ENCODE results near the gene DCAF4L1.

DCAF4L1 gene, protein sequence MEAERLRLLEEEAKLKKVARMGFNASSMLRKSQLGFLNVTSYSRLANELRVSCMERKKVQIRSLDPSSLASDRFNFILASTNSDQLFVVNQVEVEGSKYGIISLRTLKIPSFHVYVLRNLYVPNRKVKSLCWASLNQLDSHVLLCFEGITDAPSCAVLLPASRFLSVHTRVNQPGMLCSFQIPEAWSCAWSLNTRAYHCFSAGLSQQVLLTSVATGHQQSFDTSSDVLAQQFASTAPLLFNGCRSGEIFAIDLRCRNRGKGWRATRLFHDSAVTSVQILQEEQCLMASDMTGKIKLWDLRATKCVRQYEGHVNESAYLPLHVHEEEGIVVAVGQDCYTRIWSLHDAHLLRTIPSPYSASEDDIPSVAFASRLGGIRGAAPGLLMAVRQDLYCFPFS

DNA sequence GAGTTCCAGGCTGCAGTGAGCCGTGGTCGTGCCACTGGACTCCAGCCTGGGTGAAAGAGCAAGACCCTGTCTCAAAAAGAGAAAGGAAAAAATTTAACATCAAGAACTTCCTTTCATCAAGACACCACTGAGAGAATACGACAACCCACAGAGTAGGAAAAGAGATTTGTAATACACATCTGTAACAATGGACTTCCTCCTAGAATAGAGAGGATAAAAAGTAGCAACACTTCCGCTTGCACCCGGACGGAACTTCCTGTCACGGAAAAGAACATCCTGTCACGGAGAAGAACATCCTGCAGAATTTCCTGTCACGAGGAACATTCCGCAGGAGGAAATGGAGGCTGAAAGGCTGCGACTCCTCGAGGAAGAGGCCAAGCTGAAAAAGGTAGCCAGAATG is at the start of gene DCAF4L1:
Gene DCAF4L1, plus strand, starts transcription at position 301 of the 400 bp plus-strand sequence. Its CDS starts 37 bp downstream, at position 338.
- no peaks in the 10 kb centered on the region for H3K79me2 ChIP-seq (ENCODE audit: low read length)
- TF ChIP-seq, protein P1, sequence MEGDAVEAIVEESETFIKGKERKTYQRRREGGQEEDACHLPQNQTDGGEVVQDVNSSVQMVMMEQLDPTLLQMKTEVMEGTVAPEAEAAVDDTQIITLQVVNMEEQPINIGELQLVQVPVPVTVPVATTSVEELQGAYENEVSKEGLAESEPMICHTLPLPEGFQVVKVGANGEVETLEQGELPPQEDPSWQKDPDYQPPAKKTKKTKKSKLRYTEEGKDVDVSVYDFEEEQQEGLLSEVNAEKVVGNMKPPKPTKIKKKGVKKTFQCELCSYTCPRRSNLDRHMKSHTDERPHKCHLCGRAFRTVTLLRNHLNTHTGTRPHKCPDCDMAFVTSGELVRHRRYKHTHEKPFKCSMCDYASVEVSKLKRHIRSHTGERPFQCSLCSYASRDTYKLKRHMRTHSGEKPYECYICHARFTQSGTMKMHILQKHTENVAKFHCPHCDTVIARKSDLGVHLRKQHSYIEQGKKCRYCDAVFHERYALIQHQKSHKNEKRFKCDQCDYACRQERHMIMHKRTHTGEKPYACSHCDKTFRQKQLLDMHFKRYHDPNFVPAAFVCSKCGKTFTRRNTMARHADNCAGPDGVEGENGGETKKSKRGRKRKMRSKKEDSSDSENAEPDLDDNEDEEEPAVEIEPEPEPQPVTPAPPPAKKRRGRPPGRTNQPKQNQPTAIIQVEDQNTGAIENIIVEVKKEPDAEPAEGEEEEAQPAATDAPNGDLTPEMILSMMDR (IDR thresholded peaks at IDR 0.05; ENCODE audit: low read depth, low read length): no peak
- no peak for TF ChIP-seq EZH2phosphoT487 (IDR thresholded peaks at IDR 0.05; ENCODE audit: low read depth)
- no peak within 1 kb of the TSS for H3K9ac ChIP-seq (ENCODE audit: low read length)
- H3K4me3 ChIP-seq (ENCODE audit: low read length): no peak within 1 kb of the TSS
- no peaks in the 10 kb centered on the region for H3K9me3 ChIP-seq (ENCODE audit: insufficient read depth, low read length)
- peaks cover 18% of the 10 kb centered on the region for H3K4me1 ChIP-seq (ENCODE audit: low read length)
- no peaks in the 10 kb centered on the region for H3K36me3 ChIP-seq (replicated peaks; ENCODE audit: low read depth, low read length)
- H3K27me3 ChIP-seq (ENCODE audit: low read depth, low read length): no peaks in the 10 kb centered on the region
- no peak within 1 kb of the TSS for H3K27ac ChIP-seq (ENCODE audit: low read length)
- no peaks in the 10 kb centered on the region for H4K20me1 ChIP-seq (ENCODE audit: insufficient read depth, low read length)
- no peak within 1 kb of the TSS for H3K4me2 ChIP-seq (ENCODE audit: low read length)
- H2AFZ ChIP-seq (ENCODE audit: low read depth, low read length): no peak within 1 kb of the TSS

DNA sequence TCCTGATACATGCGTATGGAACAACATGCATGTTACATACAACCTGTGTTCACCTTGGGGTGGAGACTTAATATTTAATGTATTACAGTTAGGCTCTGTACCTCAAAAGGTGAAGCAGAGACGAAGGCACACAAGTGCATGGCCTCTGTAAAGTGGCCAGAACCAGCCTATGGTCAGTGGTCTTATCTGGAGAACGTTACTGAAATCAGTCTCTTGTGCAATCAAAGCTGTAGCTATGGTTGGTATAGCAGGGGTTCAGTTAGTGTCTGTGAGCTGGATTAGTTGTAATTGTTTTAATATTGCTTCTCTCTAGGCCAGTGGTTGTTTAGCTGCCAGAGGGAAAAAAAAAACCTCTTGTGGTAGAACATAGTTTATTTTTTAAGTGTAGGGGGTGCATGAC is 48.6 kb upstream of the DCAF4L1 start:
- no peak overlapping the region for H3K9ac ChIP-seq (ENCODE audit: low read length)
- no peak overlapping the region for H3K4me2 ChIP-seq (ENCODE audit: low read length)
- H3K27me3 ChIP-seq (ENCODE audit: low read depth, low read length): no peaks in the 10 kb centered on the region
- H4K20me1 ChIP-seq (ENCODE audit: insufficient read depth, low read length): no peaks in the 10 kb centered on the region
- no peak overlapping the region for H2AFZ ChIP-seq (ENCODE audit: low read depth, low read length)
- H3K27ac ChIP-seq (ENCODE audit: low read length): no peak overlapping the region
- no peak overlapping the region for H3K4me3 ChIP-seq (ENCODE audit: low read length)
- no peaks in the 10 kb centered on the region for H3K9me3 ChIP-seq (ENCODE audit: insufficient read depth, low read length)
- H3K79me2 ChIP-seq (ENCODE audit: low read length): peaks cover 31% of the 10 kb centered on the region
- H3K4me1 ChIP-seq (ENCODE audit: low read length): peaks cover 20% of the 10 kb centered on the region
- no peak for TF ChIP-seq EZH2phosphoT487 (IDR thresholded peaks at IDR 0.05; ENCODE audit: low read depth)
- TF ChIP-seq, protein P1 (IDR thresholded peaks at IDR 0.05; ENCODE audit: low read depth, low read length): no peak
- H3K36me3 ChIP-seq (replicated peaks; ENCODE audit: low read depth, low read length): peaks cover 10% of the 10 kb centered on the region

DNA sequence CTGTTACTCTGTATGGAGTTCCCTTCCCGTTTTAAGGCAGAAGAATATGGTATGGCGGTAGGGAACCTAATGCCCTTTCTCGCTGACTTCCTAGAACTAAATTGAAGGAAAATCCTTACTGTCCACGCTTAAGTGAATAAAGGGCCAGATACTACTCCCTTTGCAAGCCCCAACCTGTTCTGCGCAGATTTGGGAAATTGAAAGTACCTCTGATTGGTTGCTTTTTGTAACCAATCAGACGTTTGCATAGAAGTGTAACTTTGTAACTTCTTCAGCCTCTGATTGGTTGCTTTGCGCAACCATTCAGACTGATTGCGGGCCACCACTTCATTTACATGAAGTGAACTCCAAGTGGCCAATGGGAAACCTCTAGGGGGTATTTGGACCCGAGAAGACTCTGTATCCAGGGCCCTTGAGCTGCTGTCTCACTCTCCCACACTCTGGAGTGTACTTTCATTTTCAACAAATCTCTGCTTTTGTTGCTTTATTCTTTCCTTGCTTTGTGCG is 47.5 kb upstream of the DCAF4L1 start:
- Histone ChIP-seq H3K9me3 (ENCODE audit: insufficient read depth, low read length) (no peaks in the 10 kb centered on the region), H3K36me3 (replicated peaks; ENCODE audit: low read depth, low read length) (peaks cover 17% of the 10 kb centered on the region), H3K27me3 (ENCODE audit: low read depth, low read length) (no peaks in the 10 kb centered on the region), H3K79me2 (ENCODE audit: low read length) (peaks cover 42% of the 10 kb centered on the region), H3K4me1 (ENCODE audit: low read length) (peaks cover 20% of the 10 kb centered on the region), H2AFZ (ENCODE audit: low read depth, low read length) (peak overlapping the region; percentile 90), H4K20me1 (ENCODE audit: insufficient read depth, low read length) (no peaks in the 10 kb centered on the region), H3K9ac (ENCODE audit: low read length) (peak overlapping the region; percentile 64), H3K27ac (ENCODE audit: low read length) (peak overlapping the region; percentile 70), H3K4me3 (ENCODE audit: low read length) (peak overlapping the region; percentile 91), H3K4me2 (ENCODE audit: low read length) (peak overlapping the region; percentile 74)
- TF ChIP-seq, protein P1 (IDR thresholded peaks at IDR 0.05; ENCODE audit: low read depth, low read length): no peak
- no peak for TF ChIP-seq EZH2phosphoT487 (IDR thresholded peaks at IDR 0.05; ENCODE audit: low read depth)

DNA sequence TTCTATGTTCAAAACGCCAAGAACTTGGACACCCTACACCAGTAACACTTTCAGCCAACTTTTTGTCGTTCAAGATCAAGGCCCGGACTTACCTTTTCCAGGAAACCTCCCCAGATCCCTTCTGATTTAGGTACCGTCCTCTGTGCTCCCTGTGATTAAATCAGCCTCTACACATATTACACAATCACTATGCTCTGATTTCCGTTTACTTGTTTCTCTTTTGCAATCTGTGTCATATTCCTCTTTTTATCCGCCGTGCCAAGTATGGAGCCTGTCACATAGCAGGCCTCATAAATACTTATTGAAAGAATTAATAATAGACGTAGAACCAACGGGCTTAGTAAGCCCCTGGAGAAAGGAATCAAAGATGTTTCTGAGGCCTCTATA is 47.0 kb upstream of the DCAF4L1 start:
- H2AFZ ChIP-seq (ENCODE audit: low read depth, low read length): peak overlapping the region; percentile 90
- peak overlapping the region; percentile 64 for H3K9ac ChIP-seq (ENCODE audit: low read length)
- H3K79me2 ChIP-seq (ENCODE audit: low read length): peaks cover 46% of the 10 kb centered on the region
- peak overlapping the region; percentile 70 for H3K27ac ChIP-seq (ENCODE audit: low read length)
- TF ChIP-seq EZH2phosphoT487 (IDR thresholded peaks at IDR 0.05; ENCODE audit: low read depth): no peak
- TF ChIP-seq, protein P1 (IDR thresholded peaks at IDR 0.05; ENCODE audit: low read depth, low read length): no peak
- no peaks in the 10 kb centered on the region for H3K27me3 ChIP-seq (ENCODE audit: low read depth, low read length)
- H3K4me2 ChIP-seq (ENCODE audit: low read length): peak overlapping the region; percentile 74
- H4K20me1 ChIP-seq (ENCODE audit: insufficient read depth, low read length): no peaks in the 10 kb centered on the region
- H3K9me3 ChIP-seq (ENCODE audit: insufficient read depth, low read length): no peaks in the 10 kb centered on the region
- H3K36me3 ChIP-seq (replicated peaks; ENCODE audit: low read depth, low read length): peaks cover 22% of the 10 kb centered on the region
- H3K4me1 ChIP-seq (ENCODE audit: low read length): peaks cover 20% of the 10 kb centered on the region
- H3K4me3 ChIP-seq (ENCODE audit: low read length): peak overlapping the region; percentile 91

Data from OCI-LY3 (cell line).